ENCODE measurements around the gene CNTNAP2. TPM values are rescaled to one million over a fixed set of nuclear protein-coding genes. Genes with fewer than 3 reads are reported as not detected.

CNTNAP2 gene
- total RNA-seq, 4 donors from 2014 or later = 0.25 to 0.89 (median 0.30) TPM; not detected in 1

GRCh38 chr7:147249956-147250355 lies 1133.4 kb downstream of the CNTNAP2 start:
- H3K36me3 ChIP-seq = no peaks in the 10 kb centered on the region
- 95% methylated on average over 2 of the region's 2 CpGs for WGBS
- TF ChIP-seq POLR2AphosphoS5 (IDR thresholded peaks at IDR 0.05) = no peak
- TF ChIP-seq, protein P1, sequence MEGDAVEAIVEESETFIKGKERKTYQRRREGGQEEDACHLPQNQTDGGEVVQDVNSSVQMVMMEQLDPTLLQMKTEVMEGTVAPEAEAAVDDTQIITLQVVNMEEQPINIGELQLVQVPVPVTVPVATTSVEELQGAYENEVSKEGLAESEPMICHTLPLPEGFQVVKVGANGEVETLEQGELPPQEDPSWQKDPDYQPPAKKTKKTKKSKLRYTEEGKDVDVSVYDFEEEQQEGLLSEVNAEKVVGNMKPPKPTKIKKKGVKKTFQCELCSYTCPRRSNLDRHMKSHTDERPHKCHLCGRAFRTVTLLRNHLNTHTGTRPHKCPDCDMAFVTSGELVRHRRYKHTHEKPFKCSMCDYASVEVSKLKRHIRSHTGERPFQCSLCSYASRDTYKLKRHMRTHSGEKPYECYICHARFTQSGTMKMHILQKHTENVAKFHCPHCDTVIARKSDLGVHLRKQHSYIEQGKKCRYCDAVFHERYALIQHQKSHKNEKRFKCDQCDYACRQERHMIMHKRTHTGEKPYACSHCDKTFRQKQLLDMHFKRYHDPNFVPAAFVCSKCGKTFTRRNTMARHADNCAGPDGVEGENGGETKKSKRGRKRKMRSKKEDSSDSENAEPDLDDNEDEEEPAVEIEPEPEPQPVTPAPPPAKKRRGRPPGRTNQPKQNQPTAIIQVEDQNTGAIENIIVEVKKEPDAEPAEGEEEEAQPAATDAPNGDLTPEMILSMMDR (IDR thresholded peaks at IDR 0.05) = no peak
- no peak for TF ChIP-seq POLR2A (IDR thresholded peaks at IDR 0.05)
- no peak for TF ChIP-seq EP300 (IDR thresholded peaks at IDR 0.05)
- H3K27ac ChIP-seq = no peak overlapping the region
- H3K9me3 ChIP-seq = no peaks in the 10 kb centered on the region
- no peak overlapping the region for H3K4me3 ChIP-seq
- H3K27me3 ChIP-seq = no peaks in the 10 kb centered on the region
- H3K4me1 ChIP-seq = no peaks in the 10 kb centered on the region
- DNase-seq (ENCODE audit: low spot score in 2 of 2) = no peak

DNA sequence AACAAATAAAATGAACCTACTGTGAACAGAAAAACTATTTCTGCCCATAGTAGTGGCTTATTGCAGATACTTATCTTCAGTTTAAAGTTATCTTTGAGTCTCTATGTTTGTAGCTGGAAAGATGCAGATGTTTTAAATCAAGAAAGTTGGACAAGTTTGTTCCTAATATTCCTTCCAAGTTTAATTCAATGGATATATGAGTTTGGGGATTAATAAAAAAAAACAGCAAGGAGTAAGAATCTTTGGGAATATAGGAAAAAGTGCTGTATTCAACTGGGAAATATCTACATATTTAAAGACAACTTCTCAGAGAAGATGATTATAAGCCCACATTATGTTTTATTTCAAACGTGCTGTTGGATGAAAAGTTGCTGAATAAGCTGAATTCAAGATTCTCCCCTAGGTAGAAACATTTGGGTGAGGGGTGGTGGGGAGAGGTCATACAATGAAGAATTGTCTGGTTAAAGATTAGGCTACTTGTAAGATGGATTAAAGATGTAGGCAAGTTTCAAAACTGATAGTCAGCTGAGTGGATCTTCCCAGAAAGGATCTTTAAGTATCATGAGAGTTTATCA lies 1135.2 kb downstream of the CNTNAP2 start:
- Histone ChIP-seq H3K4me3 (no peak overlapping the region), H3K4me1 (no peaks in the 10 kb centered on the region), H3K27ac (no peak overlapping the region), H3K9me3 (no peaks in the 10 kb centered on the region), H3K36me3 (no peaks in the 10 kb centered on the region), H3K27me3 (no peaks in the 10 kb centered on the region)
- 29% methylated on average over 1 of the region's 1 CpG for WGBS
- DNase-seq (ENCODE audit: low spot score in 2 of 2) = no peak
- TF ChIP-seq POLR2AphosphoS5 (IDR thresholded peaks at IDR 0.05) = no peak
- TF ChIP-seq POLR2A (IDR thresholded peaks at IDR 0.05) = no peak
- TF ChIP-seq, protein P1 (IDR thresholded peaks at IDR 0.05) = no peak
- TF ChIP-seq EP300 (IDR thresholded peaks at IDR 0.05) = no peak

- no peaks in the 10 kb centered on the region for H3K4me1 ChIP-seq
- H3K36me3 ChIP-seq = no peaks in the 10 kb centered on the region
- WGBS = 95% methylated on average over 1 of the region's 1 CpG
- H3K27ac ChIP-seq = no peak overlapping the region
- peaks cover 5% of the 10 kb centered on the region for H3K9me3 ChIP-seq
- no peaks in the 10 kb centered on the region for H3K27me3 ChIP-seq
- DNase-seq (ENCODE audit: low spot score in 2 of 2) = no peak
- H3K4me3 ChIP-seq = no peak overlapping the region
- TF ChIP-seq, protein P1 (IDR thresholded peaks at IDR 0.05) = no peak
- no peak for TF ChIP-seq POLR2AphosphoS5 (IDR thresholded peaks at IDR 0.05)
- no peak for TF ChIP-seq POLR2A (IDR thresholded peaks at IDR 0.05)
- no peak for TF ChIP-seq EP300 (IDR thresholded peaks at IDR 0.05)
Measured at GRCh38 chr7:147261693-147262092, 1145.1 kb downstream of the CNTNAP2 start.

GRCh38 chr7:147265528-147265927 lies 1148.9 kb downstream of the CNTNAP2 start:
- Histone ChIP-seq H3K36me3 (no peaks in the 10 kb centered on the region), H3K9me3 (peaks cover 5% of the 10 kb centered on the region), H3K4me1 (no peaks in the 10 kb centered on the region), H3K27me3 (no peaks in the 10 kb centered on the region), H3K27ac (no peak overlapping the region), H3K4me3 (no peak overlapping the region)
- no peak for DNase-seq (ENCODE audit: low spot score in 2 of 2)
- TF ChIP-seq EP300 (IDR thresholded peaks at IDR 0.05) = no peak
- no peak for TF ChIP-seq POLR2A (IDR thresholded peaks at IDR 0.05)
- no peak for TF ChIP-seq POLR2AphosphoS5 (IDR thresholded peaks at IDR 0.05)
- TF ChIP-seq, protein P1 (IDR thresholded peaks at IDR 0.05) = no peak
- WGBS = 78% methylated on average over 8 of the region's 8 CpGs

DNA sequence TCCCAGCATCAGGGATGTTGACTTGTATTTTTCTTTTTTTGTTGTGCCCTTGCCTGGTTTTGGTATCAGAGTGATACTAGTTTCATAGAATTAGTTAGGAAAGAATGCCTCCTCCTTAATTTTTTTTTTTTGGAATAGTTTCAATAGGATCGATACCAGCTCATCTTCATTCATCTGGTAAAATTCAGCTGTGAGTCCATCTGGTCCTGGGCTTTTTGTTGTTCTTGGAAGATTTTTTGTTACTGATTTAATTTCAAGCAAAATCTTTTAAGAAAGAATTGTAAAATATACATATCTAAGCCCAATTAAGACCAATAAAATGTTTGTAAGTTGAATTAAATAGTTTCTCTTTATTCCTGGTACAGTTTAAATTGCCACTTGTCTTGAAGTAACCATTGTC lies 1159.5 kb downstream of the CNTNAP2 start:
- H3K9me3 ChIP-seq = peaks cover 6% of the 10 kb centered on the region
- H3K27me3 ChIP-seq = no peaks in the 10 kb centered on the region
- no peaks in the 10 kb centered on the region for H3K4me1 ChIP-seq
- no peaks in the 10 kb centered on the region for H3K36me3 ChIP-seq
- no peak for DNase-seq (ENCODE audit: low spot score in 2 of 2)
- TF ChIP-seq POLR2AphosphoS5 (IDR thresholded peaks at IDR 0.05) = no peak
- H3K27ac ChIP-seq = no peak overlapping the region
- WGBS = 55% methylated on average over 1 of the region's 1 CpG
- H3K4me3 ChIP-seq = no peak overlapping the region

Data from suprapubic skin (tissue), 4 donors.